ENCODE results near the gene CACNA2D4. TPM values are rescaled to one million over a fixed set of nuclear protein-coding genes. Genes with fewer than 3 reads are reported as not detected.

Gene CACNA2D4
- total RNA-seq, 1 experiment from 2014 or later = 1.7 TPM

- RAD21 ChIA-PET (ENCODE audit: low non-redundant PET in 1 of 2, low total read pairs in 2 of 2, uncharacterized antibody in 2 of 2, unreplicated experiment in 2 of 2) = no interaction called here
- CTCF ChIA-PET = no interaction called here
- H4K20me1 ChIP-seq (ENCODE audit: insufficient read depth) = no peaks in the 10 kb centered on the region
- no peaks in the 10 kb centered on the region for H3K79me2 ChIP-seq (ENCODE audit: insufficient read depth, low read length)
- no peaks in the 10 kb centered on the region for H3K27me3 ChIP-seq (ENCODE audit: insufficient read depth, low read length)
- no peaks in the 10 kb centered on the region for H3K36me3 ChIP-seq (ENCODE audit: control insufficient read depth in 1 of 2, insufficient read depth in 2 of 2, low read length in 2 of 2)
- DNase-seq (ENCODE audit: low read depth, low spot score) (no peak), ATAC-seq (no peak)
- H3K4me1 ChIP-seq (ENCODE audit: control insufficient read depth in 1 of 2, insufficient read depth in 2 of 2, low read length in 2 of 2) = no peaks in the 10 kb centered on the region
- H3K9ac ChIP-seq (ENCODE audit: low read length) = no peak overlapping the region
- no peak overlapping the region for H2AFZ ChIP-seq (ENCODE audit: low read depth, low read length, poor library complexity, severe bottlenecking)
- H3K27ac ChIP-seq (ENCODE audit: low read depth, low read length) = no peak overlapping the region
- no TSS peak for BruUV-seq (replicated peaks)
- no peaks in the 10 kb centered on the region for H3K9me3 ChIP-seq (ENCODE audit: control insufficient read depth in 1 of 2, insufficient read depth in 1 of 2, low read depth in 1 of 2, low read length in 2 of 2)
- no peak for TF ChIP-seq ZFX (IDR thresholded peaks at IDR 0.05)
- no peak for TF ChIP-seq JUND (IDR thresholded peaks at IDR 0.05)
- TF ChIP-seq YY1 (IDR thresholded peaks at IDR 0.05; ENCODE audit: extremely low read depth, insufficient replicate concordance, low read depth, low read length) = no peak
- no peak for TF ChIP-seq ZBTB33 (IDR thresholded peaks at IDR 0.05; ENCODE audit: extremely low read depth, insufficient replicate concordance, low read length)
- no peak for TF ChIP-seq ZNF274 (IDR thresholded peaks at IDR 0.05; ENCODE audit: low read depth, low read length)
- no peak for TF ChIP-seq CEBPB (IDR thresholded peaks at IDR 0.05; ENCODE audit: low read depth)
- TF ChIP-seq SIN3A (IDR thresholded peaks at IDR 0.05; ENCODE audit: low read depth) = no peak
- no peak for TF ChIP-seq EZH2 (IDR thresholded peaks at IDR 0.05)
- TF ChIP-seq CBX3 (IDR thresholded peaks at IDR 0.05; ENCODE audit: low read depth) = no peak
- no peak for TF ChIP-seq ELF1 (IDR thresholded peaks at IDR 0.05; ENCODE audit: borderline replicate concordance, low read depth)
- no peak for TF ChIP-seq EGR1 (IDR thresholded peaks at IDR 0.05; ENCODE audit: low read depth)
- TF ChIP-seq FOSL1 (IDR thresholded peaks at IDR 0.05; ENCODE audit: low read depth) = no peak
- TF ChIP-seq, protein P1, sequence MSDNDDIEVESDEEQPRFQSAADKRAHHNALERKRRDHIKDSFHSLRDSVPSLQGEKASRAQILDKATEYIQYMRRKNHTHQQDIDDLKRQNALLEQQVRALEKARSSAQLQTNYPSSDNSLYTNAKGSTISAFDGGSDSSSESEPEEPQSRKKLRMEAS (IDR thresholded peaks at IDR 0.05) = no peak
- TF ChIP-seq POLR2AphosphoS5 (IDR thresholded peaks at IDR 0.05; ENCODE audit: low read depth, low read length) = no peak
- H3K4me3 ChIP-seq (replicated peaks in 1 of 2; ENCODE audit: low read depth in 1 of 2, low read length in 2 of 2) = no peak overlapping the region
- intact Hi-C loops (cut with micrococcal nuclease) = no loop called here
- no peak overlapping the region for H3K4me2 ChIP-seq (ENCODE audit: low read length)
- no peaks in the 10 kb centered on the region for H3K9me2 ChIP-seq (ENCODE audit: insufficient read depth)
- POLR2A ChIA-PET = no interaction called here
Measured at GRCh38 chr12:1934831-1935230, 16.4 kb upstream of the CACNA2D4 start.
